Ovary (tissue), 9 donors: ENCODE measurements around the gene SIRPA. TPM values are rescaled to one million over a fixed set of nuclear protein-coding genes. Genes with fewer than 3 reads are reported as not detected.

Experiments
- DNase-seq, 5 donors: peaks; one replicate each; pipeline ENCODE4 v3.0.0-alpha.2; 2019 to 2020
- H3K27ac ChIP-seq, 2 donors: fragments of 200-600 bp; one replicate each; pipeline versions ENCODE4 v1.5.1 to v1.8.0; 2019 to 2022
- H3K27me3 ChIP-seq: fragments of 200-600 bp; one replicate; pipeline ENCODE4 v1.8.0; 2022
- H3K36me3 ChIP-seq: fragments of 200-600 bp; sonication (generic); one replicate; pipeline ENCODE4 v1.5.1; 2019
- H3K4me1 ChIP-seq: one replicate; pipeline ENCODE4 v1.8.1; 2013; ENCODE audit warnings: mild to moderate bottlenecking, moderate library complexity; ENCODE audit not compliant: insufficient read depth
- H3K4me3 ChIP-seq: fragments of 200-600 bp; sonication (generic); one replicate; pipeline ENCODE4 v1.5.1; 2017
- H3K9me3 ChIP-seq, 2 donors: fragments of 200-600 bp in 1 of 2; sonication (generic) in 1 of 2; one replicate each; pipeline versions ENCODE4 v1.5.1 to v1.8.1; 2013 to 2019; ENCODE audit warnings: mild to moderate bottlenecking in 1 of 2, moderate library complexity in 1 of 2
- CTCF ChIP-seq, 3 donors: fragments of 450-650 bp in 2 of 3; fragments of 200-600 bp in 1 of 3; IDR thresholded peaks; one replicate each; pipeline versions ENCODE4 v1.5.1 to v1.8.0; 2016 to 2022; ENCODE audit warnings: antibody characterized with exemption in 3 of 3, mild to moderate bottlenecking in 1 of 3
- EP300 ChIP-seq: sonication (generic); formaldehyde crosslinking; IDR thresholded peaks from one replicate; pipeline ENCODE4 v1.6.1; 2017; ENCODE audit warnings: antibody characterized with exemption
- POLR2A ChIP-seq: fragments of 450-650 bp; IDR thresholded peaks from one replicate; pipeline ENCODE4 v1.6.1; 2017; ENCODE audit warnings: antibody characterized with exemption, mild to moderate bottlenecking, moderate library complexity
- WGBS, 3 donors: extraction: QIAGEN DNeasy Blood & Tissue Kit in 1 of 3; methylation state at CpG; one replicate each; pipeline versions ENCODE4 v1.1.5 to v1.1.7; 2013 to 2017; 5-methylcytosine and 5-hydroxymethylcytosine counted together
- intact Hi-C, 4 donors: fragments of 100-400 bp; cut with DNase I; formaldehyde crosslinking; loops; one replicate each; pipeline versions ENCODE4 v1.11.0 to v1.15.1; 2022 to 2023
- polyA plus RNA-seq, 2 donors: library from polyadenylated mRNA; stranded (reverse); fragments of 200-250 nt in 1 of 2; fragments of 350-450 nt in 1 of 2; fragmentation: Illumina TruSeq in 1 of 2; extraction: RNeasy Lipid Tissue Mini Kit (QIAGEN cat#74804) in 1 of 2; gene quantifications; one replicate each; pipeline ENCODE4 v1.2.3, GENCODE V29; 2013 to 2014
- total RNA-seq, 7 donors: library from RNA; depleted of rRNA in 2 of 7; stranded (reverse); fragments of >200 nt in 2 of 7; fragmentation: NEBNext Ultra II Directional in 3 of 7; extraction: Animal tissue kit (Norgen Biotek cat#: 25700) in 3 of 7; gene quantifications; one replicate each; pipeline versions ENCODE4 v1.1.0 to v1.2.4, GENCODE V29; 2016 to 2023
- donor health status: DM: no; HTN: no; CAD: no; lungs with moderate emphysema.
- donor health status: DM: no; HTN: no; CAD: no.
- donor health status: Bipolar disorder and iron deficiency.
- donor health status: DM: yes; HTN: yes; CAD: no.
- donor health status: DM: no; HTN: no; CAD: no.
- donor health status: DM: yes; HTN: yes; CAD: no.

Gene SIRPA
- total and polyA plus RNA-seq, 9 donors = 15.7 to 45.6 (median 28.3) TPM

GRCh38 chr20:1899241-1899525, 4.0 kb downstream of the SIRPA start:
- H3K36me3 ChIP-seq = no peaks in the 10 kb centered on the region
- H3K4me3 ChIP-seq = no peak overlapping the region
- intact Hi-C loops = loop anchor here in 2 of 4 donors (5.0 to 10.0 kb wide), 2 partner anchors 203 to 206 kb away; partner anchors contain the start of gene STK35 (in 2 of the 2)
- H3K27ac ChIP-seq = no peak overlapping the region
- no peak for DNase-seq
- TF ChIP-seq CTCF (IDR thresholded peaks at IDR 0.05) (no peak), POLR2A (no peak), EP300 (no peak)
- 71 to 86% (median 85%) methylated on average over 6 of the region's 6 CpGs for WGBS, 3 donors
- no peaks in the 10 kb centered on the region for H3K9me3 ChIP-seq
- H3K27me3 ChIP-seq = no peaks in the 10 kb centered on the region
- peaks cover 1% of the 10 kb centered on the region for H3K4me1 ChIP-seq

GRCh38 chr20:1900321-1900801, 5.2 kb downstream of the SIRPA start:
- no peaks in the 10 kb centered on the region for H3K27me3 ChIP-seq
- no peak overlapping the region for H3K27ac ChIP-seq
- H3K4me3 ChIP-seq = no peak overlapping the region
- H3K4me1 ChIP-seq = peaks cover 1% of the 10 kb centered on the region
- DNase-seq = peak in 4 of 5 donors; percentile 40 to 51 (median 49)
- no peaks in the 10 kb centered on the region for H3K36me3 ChIP-seq
- intact Hi-C loops = no loop called here
- TF ChIP-seq EP300 = no peak
- TF ChIP-seq POLR2A = no peak
- peak in 1 of 3 donors; percentile 12 for TF ChIP-seq CTCF (IDR thresholded peaks at IDR 0.05)
- WGBS, 3 donors = 10 to 12% (median 11%) methylated on average over 10 of the region's 10 CpGs
- H3K9me3 ChIP-seq = no peaks in the 10 kb centered on the region

GRCh38 chr20:1901704-1902103, 6.5 kb downstream of the SIRPA start:
- Histone ChIP-seq H3K27me3 (no peaks in the 10 kb centered on the region), H3K9me3 (no peaks in the 10 kb centered on the region), H3K36me3 (no peaks in the 10 kb centered on the region), H3K4me1 (peaks cover 1% of the 10 kb centered on the region), H3K27ac (no peak overlapping the region), H3K4me3 (no peak overlapping the region)
- intact Hi-C loops = loop anchor here in 1 of 4 donors (2.0 kb wide), 1 partner anchor 23 kb away; no protein-coding TSS in a partner anchor
- WGBS, 3 donors = 88 to 93% (median 91%) methylated on average over 18 of the region's 18 CpGs
- no peak for TF ChIP-seq CTCF (IDR thresholded peaks at IDR 0.05)
- no peak for TF ChIP-seq EP300
- TF ChIP-seq POLR2A = no peak
- no peak for DNase-seq

- TF ChIP-seq POLR2A = no peak
- no peak for TF ChIP-seq EP300
- TF ChIP-seq CTCF (IDR thresholded peaks at IDR 0.05) = no peak
These were observed 7.0 kb downstream of the SIRPA start for GRCh38 chr20:1902188-1902587.

More at GRCh38 chr20:1902188-1902587, 7.0 kb downstream of the SIRPA start:
- WGBS, 3 donors = 92 to 96% (median 93%) methylated on average over 4 of the region's 4 CpGs
- Histone ChIP-seq H3K4me3 (no peak overlapping the region), H3K27me3 (no peaks in the 10 kb centered on the region), H3K4me1 (peaks cover 1% of the 10 kb centered on the region), H3K9me3 (no peaks in the 10 kb centered on the region), H3K36me3 (no peaks in the 10 kb centered on the region), H3K27ac (no peak overlapping the region)
- intact Hi-C loops = loop anchor here in 1 of 4 donors (2.0 kb wide), 1 partner anchor 23 kb away; no protein-coding TSS in a partner anchor
- DNase-seq = no peak
